Activated CD8-positive, alpha-beta T cell treated with anti-CD3 and anti-CD28 coated beads for 36 hours (primary cell): ENCODE measurements around the gene GPC5. TPM values are rescaled to one million over a fixed set of nuclear protein-coding genes. Genes with fewer than 3 reads are reported as not detected.

Source experiments
- ATAC-seq: fragments of 200-7000 bp; cut with Tn5 transposase; one replicate; pipeline ENCODE4 v1.10.0; 2021; ENCODE audit warnings: mild to moderate bottlenecking, moderate library complexity
- CTCF ChIA-PET: fragments of 350-600 bp; sonication (Branson Sonifier 250); formaldehyde crosslinking; loops from one replicate; lab custom pipeline; 2021; ENCODE audit warnings: antibody characterized with exemption; lab: Charles Lee
- POLR2A ChIA-PET: fragments of 350-600 bp; sonication (Branson Sonifier 250); formaldehyde crosslinking; loops from one replicate; lab custom pipeline; 2021; ENCODE audit warnings: antibody characterized with exemption; lab: Charles Lee
- DNase-seq: peaks from one replicate; pipeline ENCODE4 v3.0.0-alpha.2; 2020
- H3K27ac Mint-ChIP-seq: one replicate; pipeline ENCODE4 v1.8.0; 2021; ENCODE audit warnings: mild to moderate bottlenecking, mixed read lengths
- H3K27me3 Mint-ChIP-seq: one replicate; pipeline ENCODE4 v1.8.0; 2021; ENCODE audit warnings: mixed read lengths
- H3K36me3 Mint-ChIP-seq: one replicate; pipeline ENCODE4 v1.8.0; 2021; ENCODE audit warnings: low read depth, mixed read lengths
- H3K4me1 Mint-ChIP-seq: one replicate; pipeline ENCODE4 v1.8.0; 2021; ENCODE audit warnings: low read depth, mixed read lengths
- H3K4me3 Mint-ChIP-seq: one replicate; pipeline ENCODE4 v1.8.0; 2021; ENCODE audit warnings: mild to moderate bottlenecking, moderate library complexity, mixed read lengths
- H3K9me3 Mint-ChIP-seq: one replicate; pipeline ENCODE4 v1.8.0; 2021; ENCODE audit warnings: mixed read lengths
- intact Hi-C: fragments of 100-400 bp; cut with micrococcal nuclease; formaldehyde crosslinking; loops from one replicate; pipeline ENCODE4 v1.10.0; 2022
- total RNA-seq, 2 experiments: library from RNA; stranded (reverse); gene quantifications; one replicate each; pipeline ENCODE4 v1.2.3, GENCODE V29; 2021
- TF ChIP-seq, protein P1 (sequence below): fragments of 200-600 bp; IDR thresholded peaks from one replicate; pipeline ENCODE4 v1.8.0; 2022; ENCODE audit warnings: antibody characterized with exemption, mild to moderate bottlenecking

GPC5 gene
- total RNA-seq, 2 experiments from 2014 or later, result 0.13 to 0.14 TPM

DNA sequence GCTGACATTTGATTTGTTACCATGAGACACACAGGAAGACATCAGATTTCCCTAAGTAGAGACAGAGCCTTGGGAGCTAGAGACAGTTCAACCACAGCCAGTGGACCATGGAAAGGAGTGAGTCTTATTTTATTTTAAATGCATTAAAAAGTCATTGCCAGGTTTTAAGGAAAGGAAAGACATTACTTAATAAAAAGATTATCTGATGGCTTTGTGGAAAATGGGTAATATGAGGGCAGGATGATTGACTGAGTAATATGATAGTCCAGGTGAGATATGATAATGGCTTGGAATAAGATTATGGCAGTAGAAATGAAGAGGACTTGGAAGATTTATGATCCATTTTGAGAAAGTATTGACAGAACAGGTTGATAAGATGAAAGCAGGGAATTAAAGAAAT lies 580.1 kb downstream of the GPC5 start:
- CTCF ChIA-PET, result no interaction called here
- H3K4me3 Mint-ChIP-seq, result no peak overlapping the region
- no peak for ATAC-seq
- no peaks in the 10 kb centered on the region for H3K27me3 Mint-ChIP-seq
- no peak overlapping the region for H3K27ac Mint-ChIP-seq
- H3K36me3 Mint-ChIP-seq, result no peaks in the 10 kb centered on the region
- DNase-seq, result no peak
- intact Hi-C loops, result no loop called here
- POLR2A ChIA-PET, result no interaction called here
- TF ChIP-seq, protein P1, sequence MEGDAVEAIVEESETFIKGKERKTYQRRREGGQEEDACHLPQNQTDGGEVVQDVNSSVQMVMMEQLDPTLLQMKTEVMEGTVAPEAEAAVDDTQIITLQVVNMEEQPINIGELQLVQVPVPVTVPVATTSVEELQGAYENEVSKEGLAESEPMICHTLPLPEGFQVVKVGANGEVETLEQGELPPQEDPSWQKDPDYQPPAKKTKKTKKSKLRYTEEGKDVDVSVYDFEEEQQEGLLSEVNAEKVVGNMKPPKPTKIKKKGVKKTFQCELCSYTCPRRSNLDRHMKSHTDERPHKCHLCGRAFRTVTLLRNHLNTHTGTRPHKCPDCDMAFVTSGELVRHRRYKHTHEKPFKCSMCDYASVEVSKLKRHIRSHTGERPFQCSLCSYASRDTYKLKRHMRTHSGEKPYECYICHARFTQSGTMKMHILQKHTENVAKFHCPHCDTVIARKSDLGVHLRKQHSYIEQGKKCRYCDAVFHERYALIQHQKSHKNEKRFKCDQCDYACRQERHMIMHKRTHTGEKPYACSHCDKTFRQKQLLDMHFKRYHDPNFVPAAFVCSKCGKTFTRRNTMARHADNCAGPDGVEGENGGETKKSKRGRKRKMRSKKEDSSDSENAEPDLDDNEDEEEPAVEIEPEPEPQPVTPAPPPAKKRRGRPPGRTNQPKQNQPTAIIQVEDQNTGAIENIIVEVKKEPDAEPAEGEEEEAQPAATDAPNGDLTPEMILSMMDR, result no peak
- peaks cover 13% of the 10 kb centered on the region for H3K9me3 Mint-ChIP-seq
- no peaks in the 10 kb centered on the region for H3K4me1 Mint-ChIP-seq

DNA sequence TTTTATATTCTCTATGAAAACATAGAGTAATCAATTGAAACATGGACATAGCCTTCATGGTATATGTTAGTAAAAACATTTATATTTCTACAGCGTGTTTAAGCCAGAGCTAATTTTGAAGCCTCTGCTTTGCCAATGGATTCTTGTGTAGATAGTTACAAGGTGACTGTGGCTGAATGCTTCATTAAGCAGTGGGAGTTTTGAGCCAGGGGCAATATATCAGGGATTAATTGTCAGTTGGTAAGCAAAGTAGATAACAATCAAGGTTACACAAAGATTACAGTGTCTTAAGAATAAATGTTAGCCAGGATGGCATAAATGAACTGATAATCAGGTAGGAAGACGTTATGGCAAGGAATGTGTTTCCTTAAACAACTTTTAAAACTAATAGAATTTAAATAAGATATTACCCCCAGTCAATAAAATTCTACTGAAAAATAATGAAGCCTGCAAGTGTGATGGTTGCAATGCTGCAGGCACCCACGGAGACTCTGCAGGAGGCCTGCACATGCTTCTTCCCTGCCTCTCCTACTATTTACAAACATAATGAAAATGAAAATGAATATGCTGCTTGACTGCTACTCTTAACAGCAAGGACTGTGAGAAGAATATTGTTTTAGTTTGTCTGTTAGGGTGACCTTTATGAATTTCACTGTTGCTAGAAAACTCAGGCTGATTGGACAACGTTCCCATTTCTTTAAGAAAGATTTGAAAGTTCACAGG lies 588.5 kb downstream of the GPC5 start:
- H3K36me3 Mint-ChIP-seq, result no peaks in the 10 kb centered on the region
- no peak overlapping the region for H3K27ac Mint-ChIP-seq
- H3K4me3 Mint-ChIP-seq, result no peak overlapping the region
- H3K9me3 Mint-ChIP-seq, result peaks cover 7% of the 10 kb centered on the region
- ChIA-PET CTCF (no interaction called here), POLR2A (no interaction called here)
- intact Hi-C loops, result no loop called here
- no peaks in the 10 kb centered on the region for H3K27me3 Mint-ChIP-seq
- H3K4me1 Mint-ChIP-seq, result no peaks in the 10 kb centered on the region
- no peak for DNase-seq
- TF ChIP-seq, protein P1, result no peak
- no peak for ATAC-seq

DNA sequence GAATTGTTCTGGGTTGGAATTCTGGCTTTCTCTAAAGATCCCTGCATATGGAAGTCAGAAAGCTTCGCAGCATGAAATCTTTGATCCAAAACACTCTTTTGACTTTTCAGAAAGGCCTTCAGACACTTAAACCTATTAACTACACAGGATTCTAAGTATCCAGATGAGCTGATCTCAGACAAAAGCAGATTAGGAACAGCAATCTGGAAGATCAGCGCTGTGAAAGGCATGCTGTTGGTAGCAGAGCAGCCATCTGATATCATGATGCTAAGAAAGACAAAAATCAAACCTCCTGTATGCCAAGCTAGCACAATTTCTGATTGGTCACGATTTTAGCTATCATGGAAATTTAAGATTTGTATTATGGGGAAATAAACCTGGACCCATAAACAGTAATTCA lies 589.9 kb downstream of the GPC5 start:
- H3K27me3 Mint-ChIP-seq, result no peaks in the 10 kb centered on the region
- no peaks in the 10 kb centered on the region for H3K4me1 Mint-ChIP-seq
- intact Hi-C loops, result no loop called here
- H3K27ac Mint-ChIP-seq, result no peak overlapping the region
- ChIA-PET CTCF (no interaction called here), POLR2A (no interaction called here)
- DNase-seq, result no peak
- peaks cover 4% of the 10 kb centered on the region for H3K9me3 Mint-ChIP-seq
- ATAC-seq, result no peak
- H3K4me3 Mint-ChIP-seq, result no peak overlapping the region
- TF ChIP-seq, protein P1, result no peak
- H3K36me3 Mint-ChIP-seq, result no peaks in the 10 kb centered on the region

DNA sequence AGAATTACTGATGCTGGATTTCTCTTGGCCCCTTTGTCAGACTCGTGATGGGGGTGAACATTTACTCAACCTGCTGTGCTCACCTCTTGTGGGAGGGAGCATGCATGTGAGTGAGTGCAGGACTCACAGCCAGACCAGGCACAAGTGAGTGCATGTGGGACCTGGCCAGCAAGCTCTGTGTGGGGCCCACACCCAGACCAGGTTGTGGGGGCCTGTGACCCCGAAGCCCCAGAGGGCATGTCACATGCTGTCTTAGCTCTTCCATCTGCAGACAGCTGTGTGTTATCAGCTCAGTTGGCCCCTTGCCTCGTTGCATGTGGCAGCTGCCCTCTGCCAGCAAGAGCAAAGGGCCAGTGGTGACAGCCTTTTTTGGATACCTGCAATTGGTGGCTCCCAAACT lies 614.4 kb downstream of the GPC5 start:
- H3K27me3 Mint-ChIP-seq, result no peaks in the 10 kb centered on the region
- no peaks in the 10 kb centered on the region for H3K4me1 Mint-ChIP-seq
- H3K4me3 Mint-ChIP-seq, result no peak overlapping the region
- H3K27ac Mint-ChIP-seq, result no peak overlapping the region
- ChIA-PET CTCF (no interaction called here), POLR2A (no interaction called here)
- TF ChIP-seq, protein P1, result no peak
- no peaks in the 10 kb centered on the region for H3K36me3 Mint-ChIP-seq
- intact Hi-C loops, result no loop called here
- H3K9me3 Mint-ChIP-seq, result peaks cover 5% of the 10 kb centered on the region
- DNase-seq (no peak), ATAC-seq (no peak)

DNA sequence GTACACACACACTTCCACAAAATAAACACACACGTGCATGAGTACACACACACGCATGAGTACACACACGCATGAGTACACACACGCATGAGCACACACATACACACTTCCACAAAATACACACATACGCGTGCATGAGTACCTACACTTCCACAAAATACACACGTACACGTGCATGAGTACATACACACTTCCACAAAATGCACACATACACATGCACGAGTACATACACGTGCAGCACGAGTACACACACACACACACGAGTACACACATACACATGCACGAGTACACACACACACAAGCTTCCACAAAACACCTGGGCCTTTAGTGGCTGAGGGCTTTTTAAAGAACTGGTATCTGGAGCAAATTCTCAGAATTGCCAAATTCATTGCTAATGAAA lies 619.3 kb downstream of the GPC5 start:
- no peaks in the 10 kb centered on the region for H3K27me3 Mint-ChIP-seq
- ChIA-PET POLR2A (no interaction called here), CTCF (no interaction called here)
- no peaks in the 10 kb centered on the region for H3K36me3 Mint-ChIP-seq
- TF ChIP-seq, protein P1, result no peak
- ATAC-seq, result no peak
- H3K4me3 Mint-ChIP-seq, result no peak overlapping the region
- intact Hi-C loops, result no loop called here
- peaks cover 7% of the 10 kb centered on the region for H3K9me3 Mint-ChIP-seq
- no peak for DNase-seq
- no peak overlapping the region for H3K27ac Mint-ChIP-seq
- H3K4me1 Mint-ChIP-seq, result no peaks in the 10 kb centered on the region
